NCI-H146 treated with DMSO at 0.1 percent for 48 hours (cell line): Measurements from ENCODE around the gene HEXIM1.

Experiments used
- DNase-seq: peaks from one replicate; lab custom pipeline; 2025; ENCODE audit not compliant: unreplicated experiment; lab: John Stamatoyannopoulos, UW

Gene HEXIM1

DNA sequence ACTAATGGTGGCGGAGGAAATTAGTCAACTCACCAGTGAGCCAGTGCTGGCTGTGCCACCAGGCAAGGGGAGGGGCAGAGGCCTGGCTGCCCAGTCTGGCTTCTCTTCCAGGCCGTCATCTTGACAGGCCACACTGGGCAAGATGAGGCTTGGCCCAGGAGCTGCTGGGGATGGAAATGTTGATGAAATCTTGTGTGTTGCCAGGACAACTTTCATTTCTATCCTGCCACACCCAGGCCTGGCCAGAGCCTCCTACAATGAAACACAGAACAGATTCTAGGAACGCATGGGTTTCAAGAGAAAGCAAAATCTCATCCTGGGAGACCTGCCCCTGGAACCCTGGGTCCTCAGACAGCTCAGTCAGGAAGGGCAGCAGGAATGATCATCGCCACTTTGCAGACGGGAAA is 22.7 kb downstream of the HEXIM1 start:
- no peak for DNase-seq

DNA sequence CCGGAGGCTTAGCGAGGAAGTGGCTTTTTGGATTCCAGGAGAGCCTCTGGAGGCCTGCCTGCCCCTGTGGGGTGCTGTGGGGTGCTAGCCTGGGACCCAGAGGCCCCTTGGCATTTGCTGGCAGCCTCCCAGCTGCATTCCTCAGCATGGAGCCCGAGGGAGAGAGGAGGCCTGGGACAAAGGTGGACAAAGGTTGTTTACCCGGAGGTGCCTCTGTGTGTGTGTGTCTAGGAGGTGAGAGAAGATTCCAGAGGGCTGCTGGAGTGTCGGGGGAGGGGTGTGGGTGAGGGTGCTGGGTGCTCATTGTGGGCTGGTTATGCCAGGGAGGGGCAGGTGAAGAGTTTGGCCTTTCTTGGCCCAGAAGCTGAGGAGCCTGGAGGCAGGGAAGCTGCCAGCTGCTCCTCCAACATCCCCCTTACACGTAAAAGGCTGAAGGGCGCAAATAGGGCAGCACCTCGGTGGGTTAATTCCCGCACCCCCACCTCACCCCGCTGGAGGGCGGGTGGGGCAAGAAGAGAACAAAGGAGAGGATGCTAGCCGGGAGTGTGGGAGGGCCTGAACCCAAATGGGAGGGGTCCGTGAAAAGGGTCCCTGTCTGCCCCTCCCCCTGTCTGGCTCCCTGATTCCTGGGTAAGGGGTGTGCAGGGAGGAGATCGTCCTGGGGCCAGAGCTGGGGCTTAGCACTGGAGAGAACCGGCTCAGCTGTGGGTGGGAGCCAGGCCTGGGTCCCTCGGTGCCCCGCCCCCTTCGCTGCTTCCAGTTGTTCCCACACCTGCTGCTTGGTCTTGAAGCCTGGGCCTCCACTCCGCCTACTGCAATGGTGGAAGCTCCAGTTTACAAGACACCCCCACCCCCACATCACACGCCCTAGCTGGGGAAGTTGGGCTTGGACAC is 23.3 kb downstream of the HEXIM1 start:
- DNase-seq = no peak

DNA sequence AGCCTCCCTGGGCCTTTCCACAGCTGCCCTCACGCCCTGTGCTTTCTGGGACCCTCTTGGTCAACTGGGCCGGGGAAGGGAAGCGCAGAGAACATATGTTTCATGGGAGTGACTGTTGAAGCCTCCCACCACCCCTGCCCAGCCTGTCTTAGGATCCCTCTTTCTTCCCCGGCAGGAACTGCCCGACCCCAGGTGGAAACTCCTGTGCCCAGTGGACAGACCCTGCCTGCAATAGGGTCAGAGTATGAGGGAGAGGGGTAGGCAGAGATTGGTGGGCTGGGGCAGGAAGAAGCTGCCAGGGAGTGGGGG is 23.9 kb downstream of the HEXIM1 start:
- DNase-seq = no peak

DNA sequence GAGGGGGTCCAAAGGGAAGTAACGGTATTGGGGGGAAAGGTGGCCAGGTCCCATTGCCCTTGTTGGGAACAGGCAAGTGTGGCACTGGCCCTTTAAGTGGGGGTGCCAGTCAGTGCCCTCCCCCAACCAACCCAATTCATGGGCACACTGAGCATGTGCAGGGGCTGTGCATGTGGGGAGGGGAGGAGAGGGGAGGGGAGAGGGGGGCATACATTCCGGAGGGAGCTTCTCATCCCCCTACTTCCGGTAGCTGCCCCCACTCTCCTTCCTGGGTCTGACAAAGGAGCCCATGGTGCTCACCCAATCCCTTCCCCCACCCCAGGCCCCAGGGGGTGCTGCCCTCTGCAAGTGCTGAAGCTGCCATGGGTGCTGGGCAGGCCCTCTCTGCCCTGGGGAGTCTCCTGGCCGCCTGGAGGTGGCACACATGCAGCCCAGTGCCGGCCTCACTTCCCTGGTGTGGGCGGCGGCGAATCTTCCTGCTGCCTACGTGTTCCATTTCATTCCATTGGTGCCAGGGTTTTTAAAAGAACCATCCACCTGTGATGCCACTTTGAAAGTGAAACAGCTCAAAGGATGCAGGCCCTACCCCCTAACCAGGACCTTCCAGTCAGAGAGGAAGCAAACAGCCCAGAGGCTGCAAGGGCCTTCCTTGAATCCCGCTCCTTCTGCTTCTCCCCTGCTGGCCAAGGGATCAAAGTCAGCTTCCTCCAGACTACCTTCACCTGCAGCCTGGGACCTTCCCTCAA is 24.4 kb downstream of the HEXIM1 start:
- no peak for DNase-seq

DNA sequence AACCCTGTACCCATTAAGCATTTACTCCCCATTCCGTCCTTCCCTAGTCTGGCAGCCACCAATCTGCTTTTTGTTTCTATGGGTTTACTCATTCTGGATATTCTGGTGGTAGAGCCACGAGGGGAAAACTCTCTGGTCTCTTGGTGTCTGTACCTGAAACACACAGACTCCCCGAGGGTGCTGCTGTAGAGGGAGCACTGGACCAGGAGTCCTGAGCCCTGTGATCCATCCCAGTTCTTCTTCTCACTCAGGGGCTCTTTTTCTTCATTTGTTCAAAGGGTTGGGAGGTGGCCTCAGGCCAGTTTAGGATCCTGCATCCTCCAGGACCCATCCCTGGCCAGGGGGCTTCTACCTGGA is 27.5 kb downstream of the HEXIM1 start:
- DNase-seq = no peak

DNA sequence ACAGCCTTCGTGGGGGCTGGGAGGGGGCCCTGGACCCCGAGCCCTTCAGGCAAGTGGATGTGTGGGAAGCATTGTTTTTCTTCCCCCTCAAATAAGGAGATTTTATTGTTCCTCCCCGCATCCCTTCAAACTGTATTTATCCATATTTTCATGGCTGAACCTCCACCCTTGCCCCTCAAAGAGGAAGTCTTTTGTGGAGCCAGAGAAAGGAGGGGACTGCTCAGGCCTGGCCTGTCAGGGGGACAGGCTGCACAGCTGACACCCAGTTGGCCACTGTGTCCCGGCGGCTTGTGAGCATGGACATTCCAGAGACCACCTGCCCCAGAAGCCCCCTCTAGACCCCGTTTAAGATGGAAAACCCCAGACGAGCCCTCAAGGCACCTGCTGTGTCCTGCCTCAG is 29.3 kb downstream of the HEXIM1 start:
- no peak for DNase-seq

DNA sequence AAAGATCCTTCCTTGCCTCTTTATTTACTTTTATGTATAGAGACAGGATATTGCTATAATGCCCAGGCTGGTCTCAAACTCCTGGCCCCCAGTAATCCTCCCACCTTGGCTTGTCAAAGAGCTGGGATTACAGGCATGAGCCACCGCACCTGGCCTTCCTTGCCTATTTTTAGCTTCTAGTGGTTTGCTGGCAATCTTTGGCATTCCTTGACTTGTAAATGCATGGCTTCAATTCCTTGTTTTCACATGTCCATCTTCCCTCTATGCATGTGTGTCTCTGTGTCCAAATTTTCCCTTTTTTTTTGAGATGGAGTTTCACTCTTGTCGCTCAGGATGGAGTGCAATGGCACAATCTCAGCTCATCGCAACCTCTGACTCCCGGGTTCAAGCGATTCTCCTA is 35.9 kb downstream of the HEXIM1 start:
- no peak for DNase-seq

DNA sequence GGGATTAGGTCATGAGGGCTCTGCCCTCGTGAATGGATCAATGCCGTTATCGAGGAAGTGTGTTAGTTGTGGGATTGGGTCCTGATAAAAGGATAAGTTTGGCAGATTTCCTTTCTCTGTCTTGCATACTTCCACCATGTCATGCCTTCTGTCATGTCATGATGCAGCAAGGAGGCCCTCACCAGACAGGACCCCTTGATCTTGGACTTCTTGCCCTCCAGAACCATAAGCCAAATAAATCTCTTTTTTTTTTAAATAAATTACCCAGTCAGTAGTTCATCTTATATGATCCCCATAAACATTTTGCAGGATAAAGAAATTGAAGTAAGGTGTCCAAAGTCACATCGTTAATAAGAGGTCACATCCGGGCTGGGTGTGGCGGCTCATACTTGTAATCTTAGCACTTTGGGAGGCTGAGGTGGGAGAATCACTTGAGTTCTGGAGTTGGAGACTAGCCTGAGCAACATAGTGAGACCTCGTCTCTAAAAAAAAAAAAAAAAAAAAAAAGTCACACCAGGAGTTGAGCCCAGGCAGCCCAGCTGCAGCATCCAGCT is 38.6 kb downstream of the HEXIM1 start:
- DNase-seq = no peak

DNA sequence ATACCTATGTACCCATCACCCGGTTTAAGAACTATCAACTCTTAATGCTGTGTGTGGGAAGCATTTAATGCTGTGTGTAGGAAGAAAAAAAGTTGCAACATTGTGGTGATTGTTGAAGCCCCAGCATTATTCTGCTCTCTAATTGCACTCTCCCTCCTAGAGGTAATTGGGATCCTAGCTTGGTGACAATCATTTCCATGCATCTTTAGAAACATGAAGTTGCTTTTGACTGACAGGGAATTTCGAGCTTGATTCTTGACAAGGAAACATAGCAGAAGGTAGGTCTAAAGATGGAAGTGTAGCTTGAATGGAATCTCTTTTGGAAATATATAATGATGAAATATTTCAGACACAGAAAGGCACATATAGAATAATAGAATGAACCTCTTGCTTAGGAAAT is 40.7 kb downstream of the HEXIM1 start:
- no peak for DNase-seq

DNA sequence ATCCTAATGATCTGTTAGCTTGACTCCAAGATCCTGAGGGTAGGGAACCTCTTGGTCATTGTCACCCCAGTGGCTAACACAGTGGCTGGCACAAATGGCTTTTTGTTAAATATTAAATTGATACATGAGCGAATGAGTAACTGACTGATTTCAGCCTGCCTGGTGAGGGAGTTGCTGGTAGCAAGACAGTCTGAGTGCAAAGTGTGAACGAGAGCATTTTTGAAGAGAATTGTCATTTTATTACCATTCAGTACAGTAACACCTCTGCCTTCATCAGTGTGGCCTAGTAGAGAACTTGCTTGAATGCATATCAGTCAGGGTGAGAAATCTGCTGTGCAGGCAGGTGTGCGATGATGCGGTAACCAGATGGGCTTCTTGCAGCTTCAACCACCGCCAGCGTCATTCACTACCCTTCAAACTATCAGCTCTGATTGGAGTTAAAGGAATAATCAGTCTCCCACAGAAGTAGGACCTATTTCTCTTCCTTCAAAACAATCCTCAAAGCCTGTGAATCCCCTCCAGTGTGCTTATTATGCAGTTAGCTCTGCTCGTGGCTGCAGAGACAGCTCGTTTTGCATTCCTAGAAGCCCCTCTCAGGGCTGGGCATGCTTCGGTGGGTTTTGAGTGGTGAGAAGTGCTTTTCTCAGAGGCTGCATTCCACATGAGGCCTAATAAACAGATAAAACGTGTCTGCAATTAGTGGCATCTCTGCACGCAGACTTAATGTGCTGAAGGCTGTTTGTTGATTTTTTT is 42.4 kb downstream of the HEXIM1 start:
- DNase-seq = no peak

DNA sequence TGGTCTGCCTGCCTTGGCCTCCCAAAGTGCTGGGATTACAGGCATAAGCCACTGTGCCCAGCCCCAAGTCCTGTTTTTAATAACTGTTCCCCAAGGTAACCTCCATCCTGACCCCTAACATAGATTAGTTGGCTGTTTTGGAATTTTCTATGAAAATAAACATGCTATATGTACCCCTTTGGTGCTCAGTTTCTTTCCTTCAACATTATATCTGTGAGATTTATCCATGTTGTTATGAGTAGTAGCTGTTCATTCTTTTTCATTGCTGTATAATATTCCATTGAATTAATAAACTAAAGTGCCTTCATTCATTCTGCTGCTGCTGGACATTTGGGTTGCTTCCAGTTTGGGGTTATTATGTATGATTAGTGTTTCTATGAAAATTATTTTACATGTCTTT is 47.1 kb downstream of the HEXIM1 start:
- no peak for DNase-seq

DNA sequence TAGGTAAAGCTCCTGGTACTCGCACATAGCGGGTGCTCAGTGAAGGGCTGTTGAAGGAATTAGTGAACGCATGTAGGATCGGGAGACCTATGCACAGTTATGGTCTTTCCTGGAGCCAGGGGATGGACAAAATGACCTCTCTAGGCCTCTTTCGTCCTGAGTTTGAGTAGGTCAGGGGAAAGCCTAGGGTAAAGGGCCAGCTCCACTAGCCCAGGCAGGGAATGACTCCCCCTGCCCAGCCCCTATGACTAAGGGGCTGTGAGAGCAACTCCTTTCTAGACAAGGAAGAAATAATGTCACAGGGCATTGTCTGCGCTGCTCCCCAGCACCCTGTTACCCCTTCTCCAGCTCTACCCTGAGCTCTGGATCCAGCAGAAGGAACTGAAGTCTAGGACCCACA is 48.8 kb downstream of the HEXIM1 start:
- DNase-seq = no peak

DNA sequence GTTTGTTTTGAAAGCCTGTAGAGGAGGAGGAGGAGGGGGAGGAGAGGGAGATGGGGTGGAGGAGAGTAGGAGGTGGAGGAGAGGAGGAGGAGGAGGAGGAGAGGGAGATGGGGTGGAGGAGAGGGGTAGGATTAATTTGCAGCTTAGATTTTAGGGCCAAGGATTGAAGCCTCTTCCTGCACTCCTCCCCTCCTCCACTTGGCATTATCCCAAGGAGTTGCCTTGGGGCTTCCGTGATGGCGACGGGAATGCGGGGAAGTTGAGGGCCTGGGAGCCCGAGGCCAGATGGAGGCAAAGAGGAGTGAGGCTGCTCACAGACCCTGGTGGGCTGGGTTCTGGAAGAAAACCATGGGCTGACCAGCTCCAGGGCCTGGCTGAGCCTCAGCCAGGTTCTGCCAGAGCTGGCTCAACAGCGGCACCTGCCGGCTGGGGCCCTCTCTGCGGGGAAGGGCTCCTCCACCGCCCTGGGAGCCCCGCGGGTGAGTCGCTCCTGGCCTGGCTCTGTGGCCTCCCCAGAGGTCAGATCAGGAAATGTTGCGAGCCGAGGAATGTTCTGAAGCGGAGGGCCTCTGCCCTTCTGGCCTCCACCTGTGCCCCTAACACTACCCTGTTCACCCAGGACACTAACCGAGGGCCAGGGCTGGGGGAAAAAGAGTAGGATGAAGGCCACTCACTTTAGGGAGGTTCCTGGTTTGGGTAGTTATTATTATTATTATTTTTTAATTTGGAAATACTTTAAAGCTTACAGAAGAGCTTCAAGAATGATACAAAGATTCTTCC is 49.5 kb downstream of the HEXIM1 start:
- peak; percentile 74 for DNase-seq

DNA sequence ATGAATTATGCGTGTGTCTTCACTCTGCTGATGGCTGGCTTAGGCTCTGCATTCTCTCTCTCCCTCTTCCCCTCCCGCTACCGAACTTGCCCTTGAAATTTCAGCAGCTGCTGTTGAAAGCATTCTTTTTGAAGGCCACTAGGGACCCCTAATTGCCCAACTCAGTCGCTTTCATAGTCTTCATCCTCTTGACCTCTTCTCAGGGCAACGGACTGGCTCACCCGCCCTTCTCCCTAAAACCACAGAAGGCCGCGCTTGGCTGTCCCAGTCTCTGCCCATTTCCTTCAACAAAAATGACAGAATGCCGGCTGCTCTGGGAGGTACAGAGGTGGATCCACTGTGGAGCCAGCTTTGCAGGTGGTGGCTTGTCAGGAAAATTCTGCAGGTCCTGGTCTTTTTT is 52.4 kb downstream of the HEXIM1 start:
- DNase-seq = no peak

DNA sequence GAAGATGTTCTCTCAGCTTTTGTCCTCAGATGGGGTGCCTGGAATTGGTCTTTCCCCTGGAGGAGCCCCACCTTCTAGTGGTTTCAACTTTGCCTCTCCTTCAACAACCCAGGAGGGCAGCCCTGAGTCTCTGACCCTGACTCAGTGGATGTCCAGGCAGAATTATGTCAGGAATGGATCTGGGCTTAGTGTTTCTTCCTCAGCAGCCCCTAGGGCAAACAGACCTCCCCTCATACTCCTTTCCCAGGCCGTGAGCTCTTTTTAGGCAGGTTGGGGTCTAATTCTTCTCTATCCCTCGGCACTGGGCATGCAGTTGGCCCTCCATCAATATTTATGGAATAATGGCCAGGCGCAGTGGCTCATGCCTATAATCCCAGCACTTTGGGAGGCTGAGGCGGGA is 53.2 kb downstream of the HEXIM1 start:
- no peak for DNase-seq
